T47D (cell line): ENCODE results near the gene SEC24A.
A peak's percentile ranks its signal among the peaks of the same experiment; 100 is the strongest.
"Not testable (repeated sequence)": the region's sequence is repeated elsewhere in the genome, so short reads cannot be mapped to it uniquely, and the experiment has no call there.

Experiments used
- DNase-seq, 2 experiments: peaks; one replicate each; pipeline versions ENCODE4 v3.0.0 to v3.0.0-alpha.2; 2011 to 2012; ENCODE audit warnings: low read depth in 1 of 2, low spot score in 1 of 2
- JUND ChIP-seq: IDR thresholded peaks from 2 replicates; pipeline ENCODE4 v1.6.1; 2012; ENCODE audit warnings: low read depth
- in situ Hi-C: cut with HindIII; loops from 2 replicates; pipeline ENCODE4 v1.10.0; 2016; ENCODE audit warnings: low sequenced_read_pairs, low pct_unique_long_range_greater_than_20kb

The SEC24A gene

DNA sequence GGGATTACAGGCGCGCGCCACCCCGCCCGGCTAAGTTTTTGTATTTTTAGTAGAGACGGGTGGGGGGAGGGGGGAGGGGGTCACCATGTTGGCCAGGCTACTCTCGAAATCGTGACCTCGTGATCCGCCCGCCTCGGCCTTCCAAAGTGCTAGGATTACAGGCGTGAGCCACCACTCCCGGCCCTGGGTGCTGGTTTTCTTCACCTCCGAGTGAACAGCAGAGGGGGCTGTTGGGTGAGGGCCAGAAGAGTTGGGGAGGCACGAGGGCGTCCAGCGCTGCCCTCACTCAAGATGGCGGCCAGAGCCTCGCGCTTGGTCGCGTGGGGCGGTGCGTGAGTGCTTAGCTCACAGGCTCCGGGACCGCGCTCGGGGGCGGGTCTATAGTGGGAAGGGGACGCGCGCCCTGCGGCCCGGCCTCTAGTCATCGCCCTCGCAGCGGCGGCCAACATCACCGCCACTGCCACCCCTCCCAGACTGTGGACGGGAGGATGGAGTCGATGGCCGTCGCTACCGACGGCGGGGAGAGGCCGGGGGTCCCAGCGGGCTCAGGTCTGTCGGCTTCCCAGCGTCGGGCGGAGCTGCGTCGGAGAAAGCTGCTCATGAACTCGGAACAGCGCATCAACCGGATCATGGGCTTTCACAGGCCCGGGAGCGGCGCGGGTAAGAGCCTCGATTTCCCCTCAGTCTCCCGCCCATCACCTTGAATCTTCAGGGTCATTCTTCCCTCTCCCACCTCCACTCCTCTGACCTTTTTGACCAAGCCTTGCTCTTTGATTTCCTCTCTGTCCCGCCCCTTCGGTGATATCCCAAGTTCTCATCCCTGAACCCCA lies 89.8 kb downstream of the SEC24A start, which contains the start of gene CAMLG:
Gene CAMLG, plus strand, starts transcription at position 416 of the 830 bp plus-strand sequence. Its CDS starts 73 bp downstream, at position 489.
- no peak for TF ChIP-seq JUND
- DNase-seq, result peak; percentile 55 to 98
- in situ Hi-C loops, result no loop called here

DNA sequence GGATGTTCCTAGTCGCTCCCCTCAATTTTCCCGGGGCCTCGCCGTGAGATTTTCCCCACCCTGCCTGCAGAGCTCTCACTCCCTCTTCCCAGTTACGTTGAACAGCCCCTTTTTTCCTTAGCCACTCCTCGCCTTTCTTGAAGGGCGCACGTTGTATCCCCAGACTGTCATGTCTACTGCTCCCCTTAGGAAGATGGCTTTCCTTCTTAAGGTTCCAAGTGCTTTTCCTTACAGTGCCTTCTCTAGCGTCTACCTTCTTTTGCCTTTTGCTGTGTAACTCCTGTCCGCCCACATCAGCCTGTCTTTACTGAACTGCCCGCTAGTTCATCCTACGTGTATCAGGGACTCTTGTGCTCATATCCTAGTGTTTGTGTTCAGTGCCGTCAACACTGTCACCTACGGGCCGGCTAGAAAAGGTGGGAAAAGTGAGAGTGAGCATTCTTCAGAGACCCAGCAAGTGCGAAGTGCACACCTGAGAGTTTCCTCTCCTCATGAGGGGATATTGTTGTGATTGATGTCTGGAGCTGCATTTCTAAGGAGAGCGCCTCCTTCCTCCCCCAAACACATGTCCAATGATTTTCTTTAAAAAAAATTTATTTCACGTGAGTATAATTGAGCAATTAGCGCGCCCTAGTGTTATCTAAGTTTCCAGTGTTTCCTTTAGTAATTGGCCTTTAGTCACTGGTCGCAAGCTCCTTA lies 90.5 kb downstream of the SEC24A start:
- in situ Hi-C loops, result no loop called here
- TF ChIP-seq JUND, result no peak
- peak; percentile 46 to 76 for DNase-seq

DNA sequence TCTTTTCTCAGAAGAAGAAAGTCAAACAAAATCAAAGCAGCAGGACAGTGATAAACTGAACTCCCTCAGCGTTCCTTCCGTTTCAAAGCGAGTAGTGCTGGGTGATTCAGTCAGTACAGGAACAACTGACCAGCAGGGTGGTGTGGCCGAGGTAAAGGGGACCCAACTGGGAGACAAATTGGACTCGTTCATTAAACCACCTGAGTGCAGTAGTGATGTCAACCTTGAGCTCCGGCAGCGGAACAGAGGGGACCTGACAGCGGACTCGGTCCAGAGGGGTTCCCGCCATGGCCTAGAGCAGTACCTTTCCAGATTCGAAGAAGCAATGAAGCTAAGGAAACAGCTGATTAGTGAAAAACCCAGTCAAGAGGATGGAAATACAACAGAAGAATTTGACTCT lies 92.5 kb downstream of the SEC24A start:
- TF ChIP-seq JUND, result no peak
- DNase-seq, result no peak
- in situ Hi-C loops, result no loop called here

DNA sequence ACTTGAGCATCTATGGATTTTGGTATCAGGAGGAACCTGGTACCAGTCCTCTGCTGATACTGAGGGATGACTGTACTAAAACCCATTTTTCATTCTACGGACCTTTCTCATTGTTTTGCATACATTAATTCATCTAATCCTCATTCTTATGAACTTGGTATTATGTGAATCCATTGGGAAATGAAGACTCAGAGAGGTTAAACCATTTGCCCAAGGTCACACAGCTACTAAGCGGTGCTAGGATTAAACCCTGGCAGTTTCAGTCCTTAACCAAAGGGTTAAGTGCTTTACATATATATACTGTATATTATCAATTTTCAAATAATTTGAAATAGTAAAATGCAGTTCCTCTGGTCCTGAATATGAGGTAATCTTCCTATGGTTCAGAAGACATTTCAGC lies 93.5 kb downstream of the SEC24A start:
- in situ Hi-C loops, result no loop called here
- DNase-seq, result no peak
- no peak for TF ChIP-seq JUND

DNA sequence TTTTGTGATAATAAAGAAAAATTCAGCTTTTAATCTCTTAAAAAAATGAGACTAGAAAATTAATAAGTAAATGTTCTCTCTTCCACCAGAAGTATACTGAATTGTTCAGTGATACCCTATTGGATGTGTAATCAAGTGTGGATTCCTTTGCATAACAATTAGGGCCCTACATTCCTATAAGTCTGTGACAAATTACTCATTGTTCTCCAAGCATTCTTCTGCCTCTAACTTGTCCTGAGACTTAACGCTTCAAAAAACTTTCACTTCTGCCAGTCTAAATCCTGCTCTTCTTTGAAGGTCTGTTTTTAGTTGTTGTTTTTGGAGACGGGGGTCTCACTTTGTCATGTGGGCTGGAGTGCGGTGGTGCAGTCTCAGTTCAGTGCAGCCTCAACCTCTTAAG lies 100.8 kb downstream of the SEC24A start:
- in situ Hi-C loops, result no loop called here
- no peak for DNase-seq

DNA sequence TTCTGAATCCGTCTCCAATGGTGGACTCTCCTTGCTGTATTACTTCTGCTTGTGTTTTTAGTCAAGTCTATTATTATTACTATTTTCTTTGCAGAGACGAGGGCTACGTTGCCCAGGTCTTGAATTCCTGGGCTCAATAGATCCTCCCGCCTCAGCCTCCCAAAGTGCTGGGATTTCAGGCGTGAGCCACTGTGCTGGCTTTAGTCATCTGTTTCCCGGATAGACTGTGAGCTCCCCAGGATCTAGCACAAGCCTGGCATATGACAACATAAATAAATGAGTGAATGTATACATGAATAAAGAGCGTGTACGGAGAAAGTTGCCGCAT lies 109.6 kb downstream of the SEC24A start:
- no peak for DNase-seq
- in situ Hi-C loops, result no loop called here
- TF ChIP-seq JUND, result no peak

More for the DNA sequence above, 100.8 kb downstream of the SEC24A start:
- TF ChIP-seq JUND, result no peak

DNA sequence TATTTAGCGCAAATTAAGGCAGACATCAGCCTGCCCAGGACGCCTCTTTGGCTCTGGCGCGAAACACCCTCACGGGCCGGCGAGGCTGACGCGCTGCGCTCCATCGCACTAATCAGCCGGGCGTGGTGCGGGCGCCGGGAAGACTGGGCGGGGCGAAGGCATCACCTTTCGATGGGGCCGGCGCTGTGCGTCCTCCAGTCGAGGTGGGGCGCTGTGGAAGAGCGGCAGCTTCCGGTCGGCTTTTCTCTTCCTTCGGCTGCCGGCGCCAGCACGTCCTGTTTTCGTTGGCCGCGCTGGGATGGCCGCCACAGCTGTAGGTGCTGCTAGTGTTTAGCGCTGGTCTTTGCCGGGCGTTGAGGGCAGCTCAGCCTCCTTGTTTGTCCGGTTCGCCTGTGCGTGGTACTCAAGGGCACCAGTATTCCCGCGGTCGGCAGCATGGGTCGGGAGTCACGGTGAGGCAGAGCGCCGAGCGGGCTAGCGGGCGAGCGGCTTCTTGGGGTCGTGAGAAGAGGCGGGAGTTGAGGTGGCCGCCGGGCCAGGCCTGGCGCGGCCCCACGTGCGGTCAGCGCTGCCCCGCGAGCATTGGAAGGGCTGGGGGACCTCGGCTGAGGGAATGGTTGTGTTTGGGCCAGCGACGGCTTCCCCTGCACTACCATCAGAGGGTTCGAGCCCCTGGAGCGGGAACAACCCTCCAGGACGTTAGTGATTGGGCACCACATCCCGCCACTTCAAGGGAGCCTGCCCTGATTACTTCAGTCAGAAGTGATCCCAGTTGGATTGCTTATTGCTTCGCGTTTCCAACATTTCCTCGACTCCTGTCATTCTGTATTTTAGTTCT lies 110.1 kb downstream of the SEC24A start, which contains the start of gene DDX46:
Gene DDX46, plus strand, starts transcription at position 276 of the 838 bp plus-strand sequence. Its CDS starts 160 bp downstream, at position 436.
- in situ Hi-C loops, result no loop called here
- no peak for TF ChIP-seq JUND
- peak; percentile 90 to 95 for DNase-seq

DNA sequence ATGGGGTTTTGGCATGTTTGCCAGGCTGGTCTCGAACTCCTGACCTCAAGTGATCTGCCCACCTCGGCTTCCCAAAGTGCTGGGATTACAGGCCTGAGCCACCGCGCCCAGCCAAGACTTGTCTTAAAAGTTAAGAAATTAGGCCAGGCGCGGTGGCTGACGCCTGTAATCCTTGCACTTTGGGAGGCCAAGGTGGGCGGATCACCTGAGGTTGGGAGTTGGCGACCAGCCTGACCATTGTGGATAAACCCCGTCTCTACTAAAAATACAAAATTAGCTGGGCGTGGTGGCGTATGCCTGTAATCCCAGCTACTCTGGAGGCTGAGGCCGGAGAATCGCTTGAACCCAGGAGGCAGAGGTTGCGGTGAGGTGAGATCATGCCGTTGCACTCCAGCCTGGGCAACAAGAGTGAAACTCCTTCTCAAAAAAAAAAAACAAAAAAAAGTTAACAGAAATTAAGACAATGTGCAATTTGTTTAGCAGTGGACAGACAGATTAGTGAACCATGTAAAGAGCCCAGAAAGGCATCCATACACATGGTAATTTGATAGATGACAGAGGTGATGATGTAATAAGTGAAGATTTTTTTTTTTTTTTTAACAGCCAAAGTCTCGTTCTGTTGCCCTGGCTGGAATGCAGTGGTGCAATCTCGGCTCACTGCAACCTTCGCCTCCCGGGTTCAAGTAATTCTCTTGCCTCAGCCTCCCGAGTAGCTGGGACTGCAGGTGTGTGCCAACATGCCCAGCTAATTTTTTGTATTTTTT lies 119.1 kb downstream of the SEC24A start:
- in situ Hi-C loops, DNase-seq: not testable (repeated sequence)

DNA sequence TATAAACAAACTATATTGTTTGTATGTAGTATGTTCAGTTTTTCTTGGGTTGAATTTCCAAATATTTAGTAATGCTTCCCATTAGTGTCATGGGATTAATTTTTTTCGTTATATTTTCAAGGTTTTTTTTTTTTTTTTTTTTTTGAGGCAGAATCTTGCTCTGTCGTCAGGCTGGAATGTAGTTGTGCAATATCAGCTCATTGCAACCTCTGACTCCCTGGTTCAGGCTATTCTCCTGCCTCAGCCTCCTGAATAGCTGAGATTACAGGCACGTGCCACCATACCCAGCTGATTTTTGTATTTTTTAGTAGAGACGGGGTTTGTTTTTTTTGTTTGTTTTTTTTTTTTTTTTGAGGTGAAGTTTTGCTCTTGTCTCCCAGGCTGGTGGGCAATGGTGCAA lies 120.6 kb downstream of the SEC24A start:
- TF ChIP-seq JUND, result no peak
- no peak for DNase-seq
- in situ Hi-C loops, result no loop called here

DNA sequence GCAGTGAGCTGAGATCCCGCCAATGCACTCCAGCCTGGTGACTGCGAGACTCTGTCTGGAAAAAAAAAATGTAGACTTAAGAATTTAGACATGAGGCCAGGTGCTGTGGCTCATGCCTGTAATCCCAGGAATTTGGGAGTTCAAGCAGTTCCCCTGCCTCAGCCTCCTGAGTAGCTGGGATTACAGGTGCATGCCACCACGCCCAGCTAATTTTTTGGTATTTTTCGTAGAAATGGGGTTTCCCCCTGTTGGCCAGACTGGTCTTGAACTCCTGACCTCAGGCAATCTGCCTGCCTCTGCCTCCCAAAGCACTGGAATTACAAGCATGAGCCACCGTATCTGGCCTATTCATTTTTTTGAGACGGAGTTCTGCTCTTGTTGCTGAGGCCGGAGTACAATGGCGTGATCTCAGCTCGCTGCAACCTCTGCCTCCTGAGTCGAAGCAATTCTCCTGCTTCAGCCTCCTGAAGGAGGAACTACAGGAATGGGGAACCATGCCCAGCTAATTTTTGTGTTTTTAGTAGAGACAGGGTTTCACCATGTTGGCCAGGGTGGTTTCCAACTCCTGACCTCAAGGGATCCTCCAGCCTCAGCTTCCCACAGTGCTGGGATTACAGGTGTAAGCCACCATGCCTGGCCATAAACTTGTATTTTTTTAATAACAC lies 124.0 kb downstream of the SEC24A start:
- in situ Hi-C loops, result no loop called here
- no peak for DNase-seq
- no peak for TF ChIP-seq JUND

DNA sequence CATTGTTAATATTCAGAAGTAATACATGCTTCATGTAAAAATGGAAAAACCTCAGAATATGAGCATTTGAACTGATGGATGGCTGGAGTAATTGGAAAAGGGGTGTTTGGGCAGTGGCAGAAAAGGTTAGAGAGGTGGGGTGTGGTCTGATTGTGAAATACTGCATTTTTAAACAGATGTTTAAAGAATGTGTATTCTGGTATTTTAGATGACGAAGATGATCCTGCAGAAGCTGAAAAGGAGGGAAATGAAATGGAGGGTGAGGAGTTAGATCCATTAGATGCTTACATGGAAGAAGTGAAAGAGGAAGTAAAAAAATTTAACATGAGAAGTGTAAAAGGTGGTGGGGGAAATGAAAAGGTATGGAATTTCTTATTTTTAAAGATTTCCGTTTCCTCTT lies 128.8 kb downstream of the SEC24A start:
- no peak for TF ChIP-seq JUND
- in situ Hi-C loops, result no loop called here
- no peak for DNase-seq
